T-helper 2 cell treated with Interferon-gamma antibody and Interleukin-4, amounts not matched to agents 100 ng/mL and 5 ng/mL, for 36 hours (primary cell): ENCODE measurements around the gene CGNL1. TPM values are rescaled to one million over a fixed set of nuclear protein-coding genes. Genes with fewer than 3 reads are reported as not detected.

Experiments used
- intact Hi-C: fragments of 100-400 bp; cut with micrococcal nuclease; formaldehyde crosslinking; loops from one replicate; pipeline ENCODE4 v1.15.1; 2023
- total RNA-seq: library from RNA; stranded (reverse); gene quantifications from 2 replicates; pipeline ENCODE4 v1.2.3, GENCODE V29; 2022

CGNL1 gene
- total RNA-seq, 1 donor from 2014 or later = not detected

DNA sequence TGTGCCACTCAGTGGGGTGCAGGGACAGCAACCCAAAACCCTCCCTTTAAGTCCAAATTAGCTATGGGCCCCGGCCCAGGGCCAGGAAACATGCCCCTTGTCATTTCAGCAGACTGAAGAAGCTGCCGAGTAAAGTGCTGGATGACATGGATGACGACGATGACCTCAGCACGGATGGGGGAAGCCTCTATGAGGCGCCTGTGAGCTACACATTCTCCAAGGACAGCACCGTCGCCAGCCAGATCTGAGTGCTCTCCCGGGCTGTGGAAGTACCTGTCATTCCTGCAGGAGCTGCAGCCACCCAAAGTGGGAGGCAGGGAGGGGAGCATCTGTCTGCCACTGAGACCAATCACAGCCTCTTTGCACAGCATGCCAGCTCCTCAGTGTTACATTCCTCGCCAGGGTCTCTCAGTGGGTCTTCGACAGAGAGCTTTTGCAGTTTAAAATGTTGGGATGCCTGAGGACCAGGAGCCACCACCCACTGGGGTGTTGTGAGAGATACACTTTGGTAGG, 171.0 kb downstream of the CGNL1 start:
- intact Hi-C loops = no loop called here

DNA sequence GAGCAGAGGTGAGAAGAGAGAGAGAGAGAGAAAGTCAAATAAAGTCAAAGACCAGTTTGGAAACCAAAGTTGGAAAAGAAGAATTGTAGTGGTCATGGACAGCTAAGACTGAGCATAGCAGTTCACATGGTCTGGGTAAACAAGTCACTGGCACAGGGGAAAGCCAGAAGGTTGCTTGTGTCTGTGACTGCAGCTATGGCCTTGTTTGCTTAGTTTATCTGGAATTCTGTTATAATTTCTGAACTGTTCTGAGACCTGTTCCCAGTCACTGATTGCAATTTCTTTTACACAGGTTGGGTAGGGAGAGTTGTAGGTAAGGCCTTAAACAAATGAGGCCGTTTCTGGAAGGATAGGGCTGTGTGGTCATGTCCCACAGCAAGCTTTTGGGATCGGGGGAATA, 172.0 kb downstream of the CGNL1 start:
- intact Hi-C loops = no loop called here

DNA sequence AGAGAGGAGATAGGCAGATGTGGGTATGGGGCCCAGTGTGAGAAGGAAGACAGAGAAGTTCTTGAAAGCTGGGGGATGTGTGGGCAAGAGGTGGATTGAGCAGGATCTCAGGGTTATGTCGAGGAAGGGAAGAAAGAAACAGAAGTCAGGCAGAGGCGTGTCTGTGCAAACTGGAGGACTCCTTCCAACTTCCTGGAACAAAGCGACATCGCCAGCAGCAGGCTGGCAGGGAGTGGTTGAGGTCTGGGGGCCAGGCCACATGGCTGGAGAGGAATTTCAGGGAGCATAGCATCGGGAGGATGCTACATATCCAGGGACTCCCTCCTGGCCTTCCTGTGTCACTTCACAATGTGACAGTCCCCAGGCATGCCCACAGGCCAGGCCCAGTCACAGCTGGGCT, 172.5 kb downstream of the CGNL1 start:
- intact Hi-C loops = no loop called here

DNA sequence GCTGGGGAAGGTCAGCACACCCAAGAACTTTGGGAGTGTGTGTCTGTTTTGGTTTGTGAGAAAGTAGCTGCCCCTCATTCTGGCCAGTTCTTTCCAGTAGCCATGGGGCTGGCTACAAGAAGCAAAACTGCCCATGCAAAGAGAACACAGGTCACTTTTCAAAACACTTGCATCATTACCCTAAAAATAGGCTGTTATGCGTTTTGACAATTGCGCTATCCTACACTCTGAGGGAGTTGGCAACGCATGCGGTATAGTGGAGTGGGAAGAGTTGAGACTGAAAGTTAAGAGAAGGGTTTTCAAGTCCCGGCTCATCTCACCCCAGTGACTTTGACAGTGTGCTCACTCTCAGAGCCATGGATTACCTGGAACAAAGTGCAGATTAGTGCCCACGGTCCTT, 173.6 kb downstream of the CGNL1 start:
- intact Hi-C loops = no loop called here

DNA sequence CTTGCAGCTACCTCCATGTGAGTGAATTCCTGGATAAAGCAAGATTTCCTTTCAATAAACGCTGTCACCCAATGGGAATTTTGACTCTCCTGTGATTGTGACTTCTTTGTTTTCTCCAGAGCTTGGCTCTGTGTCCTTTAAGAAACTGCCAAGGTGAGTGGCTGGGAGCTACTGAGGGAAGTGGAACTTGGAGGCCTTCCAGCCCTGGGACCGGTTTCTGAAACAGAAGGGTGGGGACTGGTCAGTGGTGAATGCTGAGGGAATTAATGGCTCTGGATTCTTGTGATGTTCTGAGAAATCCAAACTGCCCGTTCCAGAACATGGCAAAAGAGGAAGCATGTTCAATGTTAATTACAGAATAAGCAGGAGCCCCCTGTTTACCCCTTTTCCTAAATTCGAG, 174.3 kb downstream of the CGNL1 start:
- intact Hi-C loops = no loop called here

DNA sequence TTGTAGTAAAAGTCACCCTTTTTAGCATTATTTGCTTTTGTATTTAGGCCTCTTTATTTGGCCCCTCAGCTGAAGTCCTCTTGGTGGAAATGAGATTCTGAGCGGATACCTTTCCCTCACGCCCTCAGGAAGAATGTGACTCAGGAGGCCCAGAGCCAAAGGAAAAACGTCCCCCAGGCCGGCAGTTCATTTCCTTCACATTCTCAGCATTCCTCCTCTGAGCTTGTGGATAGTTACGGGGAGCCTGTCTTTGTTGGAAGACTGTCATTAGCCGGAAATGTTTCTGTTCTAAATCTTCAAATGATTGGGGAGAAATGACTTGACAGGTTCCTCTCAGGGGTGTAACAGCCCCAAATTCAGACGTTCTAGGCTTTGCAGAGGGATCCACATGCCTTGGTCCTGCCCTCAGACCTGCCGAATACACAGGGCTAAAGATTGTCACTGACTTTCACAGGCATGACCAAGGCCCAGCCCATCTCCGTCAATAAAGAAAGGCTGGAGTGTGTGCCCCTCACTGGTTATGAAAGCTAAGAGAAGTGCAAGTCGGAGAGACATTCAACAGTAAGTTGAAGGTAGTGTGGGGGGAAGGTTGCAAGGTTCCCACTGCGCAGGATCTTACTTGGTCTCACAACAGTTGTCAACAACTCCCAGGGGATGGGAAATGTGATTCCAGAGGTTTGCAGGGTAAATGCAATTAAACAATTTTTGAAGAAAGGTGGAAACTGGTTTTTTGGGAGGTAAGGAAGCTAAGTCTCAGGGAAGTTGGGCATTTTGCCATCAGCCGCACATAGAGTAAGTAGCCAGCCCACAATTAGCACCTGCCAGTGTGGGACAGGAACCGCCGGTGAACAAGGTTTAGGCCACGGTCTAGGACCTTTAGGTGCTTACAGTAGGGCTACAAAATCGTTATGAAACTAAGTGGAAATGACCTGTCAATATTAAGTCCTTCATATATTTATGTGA, 175.7 kb downstream of the CGNL1 start:
- intact Hi-C loops = no loop called here

DNA sequence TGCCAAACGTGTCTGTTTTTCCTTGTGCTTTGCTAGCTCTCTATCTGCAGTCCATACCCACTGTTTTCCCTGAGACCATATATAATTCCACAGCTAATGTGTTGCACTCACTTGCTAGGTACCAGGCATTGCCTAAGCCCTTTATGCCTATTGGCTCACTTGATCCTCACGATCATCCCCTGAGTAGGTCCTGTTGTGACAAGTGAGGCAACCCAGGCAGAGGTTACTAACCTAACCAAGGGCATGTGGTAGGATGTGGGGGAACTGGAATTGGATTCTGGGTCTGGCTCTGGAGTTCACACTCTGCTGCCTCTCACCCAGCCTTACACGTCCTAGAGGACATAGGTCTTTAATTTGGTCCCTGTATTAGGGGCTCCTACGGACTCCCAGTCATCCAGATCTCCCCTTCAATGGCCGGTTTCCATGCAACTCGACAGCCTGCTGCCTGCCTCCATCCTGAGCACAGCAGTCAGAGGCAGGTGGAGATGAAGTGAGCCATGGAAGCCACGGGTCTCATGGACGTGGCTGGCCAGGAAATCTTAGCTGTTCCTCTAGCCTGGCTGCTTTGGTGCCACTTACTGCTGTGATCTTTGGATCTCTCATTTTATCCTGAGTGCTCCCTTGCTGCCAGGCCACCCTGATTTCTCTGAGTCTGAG, 176.5 kb downstream of the CGNL1 start:
- intact Hi-C loops = no loop called here

DNA sequence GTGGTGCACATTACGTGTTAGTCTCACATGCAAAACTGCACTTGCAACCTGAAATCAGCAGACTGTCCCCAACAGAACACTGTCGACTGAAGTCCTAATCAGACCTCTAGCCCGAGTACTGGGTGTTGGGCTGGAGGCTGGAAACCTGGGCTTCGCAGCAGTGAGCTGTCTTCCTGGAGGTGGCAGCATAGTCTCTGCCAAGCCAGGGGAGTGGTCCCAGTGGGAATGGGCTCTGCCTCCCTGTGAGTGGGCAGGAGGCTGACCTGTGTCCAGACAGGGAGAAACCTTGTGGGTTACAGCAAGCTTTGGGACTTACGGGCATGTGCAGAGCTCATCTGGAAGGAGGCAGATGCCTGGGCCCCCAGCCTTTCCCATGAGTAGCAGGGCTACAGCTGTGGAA, 177.2 kb downstream of the CGNL1 start:
- intact Hi-C loops = no loop called here

DNA sequence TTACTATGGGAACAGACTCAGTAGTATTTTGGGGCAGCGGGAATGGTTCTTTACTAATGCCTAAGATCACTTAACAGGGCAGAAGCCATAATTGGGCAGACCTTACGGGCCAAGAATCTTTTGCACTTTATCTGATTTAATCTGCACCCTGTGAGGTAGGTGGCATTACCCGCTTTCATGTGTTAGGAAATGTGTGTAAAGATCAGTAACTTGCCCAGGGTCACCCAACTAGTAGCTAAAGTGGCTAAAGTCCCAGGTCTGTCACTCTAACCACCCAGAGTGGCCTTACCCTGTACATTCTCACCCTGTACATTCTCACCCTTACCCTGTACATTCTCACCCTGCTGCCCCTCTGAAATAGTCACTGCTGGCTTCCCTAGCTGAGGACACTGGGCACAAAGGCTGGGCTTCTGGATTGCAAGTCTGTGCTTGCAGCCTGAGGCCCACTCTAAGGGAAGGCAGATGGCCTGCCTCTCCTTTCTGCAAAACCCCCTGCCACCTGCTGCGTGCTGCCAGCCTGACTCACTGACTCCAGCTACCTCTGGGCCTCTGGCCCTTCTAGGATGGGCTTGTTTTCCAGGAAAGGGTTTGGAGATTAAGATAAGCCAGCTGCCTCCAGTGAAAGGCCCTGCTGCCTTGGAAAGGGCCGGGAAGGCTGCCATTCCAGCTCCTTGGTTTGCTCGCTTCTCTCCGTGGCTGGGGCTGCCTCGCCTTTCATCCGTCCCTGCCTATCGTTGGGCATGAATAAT, 177.9 kb downstream of the CGNL1 start:
- intact Hi-C loops = no loop called here

DNA sequence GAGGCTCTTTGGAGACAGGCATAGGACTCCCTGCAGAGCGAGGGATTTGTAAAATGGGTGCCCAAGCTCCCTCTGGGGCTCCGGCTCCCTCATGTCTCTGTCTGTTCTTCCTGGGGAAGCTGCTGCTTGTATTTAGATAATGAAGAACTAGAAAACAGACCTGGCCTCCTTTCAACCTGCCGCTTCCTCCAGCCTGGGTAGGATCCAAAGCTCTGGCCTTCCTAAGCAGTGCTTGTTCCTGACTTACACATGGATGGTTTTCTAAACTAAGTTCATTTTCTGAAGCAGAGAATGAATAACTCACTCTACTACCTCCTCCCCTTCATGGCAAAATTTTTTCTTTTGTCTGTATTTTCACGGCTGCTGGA, 178.5 kb downstream of the CGNL1 start:
- intact Hi-C loops = no loop called here

DNA sequence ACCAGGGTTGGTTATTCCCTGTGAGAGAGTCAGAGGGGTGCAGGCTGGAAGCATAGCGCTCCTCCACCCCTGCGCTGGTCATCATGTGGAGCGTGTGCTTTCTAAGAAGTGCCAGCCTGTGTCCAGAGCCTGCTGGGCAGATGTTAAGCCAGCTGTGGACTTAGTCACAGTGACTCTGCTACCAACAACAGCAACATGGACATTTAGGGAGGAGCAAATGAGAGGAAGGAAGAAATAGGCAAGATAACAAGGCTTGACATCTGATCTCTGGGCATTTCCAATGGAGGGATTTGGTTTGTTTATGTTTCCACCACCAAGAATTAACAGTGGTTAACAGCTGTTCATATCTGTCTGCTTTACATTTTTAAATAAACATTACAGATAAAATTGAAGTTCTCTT, 179.0 kb downstream of the CGNL1 start:
- intact Hi-C loops = no loop called here

DNA sequence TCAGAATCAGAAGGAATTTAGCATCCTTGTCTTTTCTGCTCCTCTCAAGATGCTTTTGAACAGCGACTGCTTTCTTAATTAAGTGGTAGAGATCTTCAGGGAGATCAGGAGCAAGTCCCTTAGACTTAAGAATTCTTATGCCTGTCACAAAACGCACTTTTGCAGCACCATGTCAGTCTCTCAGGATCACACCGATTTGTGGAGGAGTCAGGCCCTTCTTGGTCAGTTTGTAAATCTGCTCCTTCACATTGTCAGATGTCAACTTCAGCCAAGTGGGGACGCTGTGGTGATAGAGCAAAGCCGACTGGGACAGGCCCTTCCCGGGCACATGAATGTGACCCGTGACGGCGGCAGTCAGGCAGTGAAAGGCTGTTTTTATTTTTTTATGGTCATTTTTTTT, 179.7 kb downstream of the CGNL1 start:
- intact Hi-C loops = no loop called here

DNA sequence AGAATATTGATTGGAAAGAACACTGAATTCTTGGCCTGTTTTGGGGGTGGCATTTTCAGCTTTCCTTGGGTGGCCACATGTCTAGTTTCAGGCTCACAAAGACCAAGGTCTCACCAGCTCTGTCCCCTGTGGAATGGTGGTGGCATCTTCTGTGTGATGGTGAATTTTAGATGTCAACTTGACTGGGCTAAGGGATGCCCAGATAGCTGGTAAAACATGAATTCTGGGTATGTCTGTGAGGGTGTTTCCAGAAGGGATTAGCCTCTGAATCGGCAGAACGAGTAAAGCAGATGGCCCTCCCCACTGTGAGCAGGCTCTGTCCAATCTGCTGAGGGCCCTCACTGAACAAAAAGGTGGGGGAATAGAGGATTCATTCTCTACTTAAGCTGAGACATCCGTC, 181.0 kb downstream of the CGNL1 start:
- intact Hi-C loops = no loop called here

DNA sequence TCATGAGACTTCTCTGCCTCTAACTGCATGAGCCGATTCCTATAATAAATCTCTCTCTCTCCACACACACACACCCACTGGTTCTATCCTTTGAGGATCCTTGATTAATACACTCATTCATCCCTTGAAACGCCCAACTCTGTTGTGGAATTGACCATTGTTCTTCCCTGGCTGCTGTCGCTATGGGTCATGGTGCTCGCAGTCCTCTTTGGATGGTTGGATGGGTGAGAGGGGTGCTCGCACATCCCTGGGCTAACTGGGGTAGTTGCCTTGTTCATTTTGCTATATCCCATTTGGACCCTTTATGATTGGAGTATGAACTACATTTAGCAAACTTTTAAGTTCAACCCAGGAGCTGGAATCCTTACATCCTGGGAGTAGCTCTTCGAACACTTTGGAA, 181.5 kb downstream of the CGNL1 start:
- intact Hi-C loops = loop anchor here (2.0 kb wide), 1 partner anchor 303 kb away; no protein-coding TSS in a partner anchor

DNA sequence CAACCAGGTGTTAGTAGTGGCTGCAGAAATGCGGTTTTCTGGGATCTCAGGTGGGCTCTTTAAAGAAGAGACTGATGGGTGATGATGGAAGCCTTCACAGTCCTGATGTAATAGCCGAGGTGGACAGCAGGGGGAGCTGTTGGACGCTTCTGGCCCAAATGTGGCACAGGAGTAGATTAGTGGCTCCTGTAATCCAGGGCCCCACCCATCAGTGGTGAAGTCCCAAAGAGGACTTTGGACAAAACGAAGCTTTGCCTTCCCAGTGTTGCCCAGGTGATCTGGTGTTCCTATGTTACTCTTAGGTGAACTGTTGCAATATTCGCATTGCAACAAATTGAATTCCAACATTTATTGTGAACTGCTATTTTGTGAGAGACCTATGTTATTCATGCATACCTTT, 183.6 kb downstream of the CGNL1 start:
- intact Hi-C loops = loop anchor here (2.0 to 5.0 kb wide), 4 partner anchors 27 to 511 kb away; no protein-coding TSS in a partner anchor

DNA sequence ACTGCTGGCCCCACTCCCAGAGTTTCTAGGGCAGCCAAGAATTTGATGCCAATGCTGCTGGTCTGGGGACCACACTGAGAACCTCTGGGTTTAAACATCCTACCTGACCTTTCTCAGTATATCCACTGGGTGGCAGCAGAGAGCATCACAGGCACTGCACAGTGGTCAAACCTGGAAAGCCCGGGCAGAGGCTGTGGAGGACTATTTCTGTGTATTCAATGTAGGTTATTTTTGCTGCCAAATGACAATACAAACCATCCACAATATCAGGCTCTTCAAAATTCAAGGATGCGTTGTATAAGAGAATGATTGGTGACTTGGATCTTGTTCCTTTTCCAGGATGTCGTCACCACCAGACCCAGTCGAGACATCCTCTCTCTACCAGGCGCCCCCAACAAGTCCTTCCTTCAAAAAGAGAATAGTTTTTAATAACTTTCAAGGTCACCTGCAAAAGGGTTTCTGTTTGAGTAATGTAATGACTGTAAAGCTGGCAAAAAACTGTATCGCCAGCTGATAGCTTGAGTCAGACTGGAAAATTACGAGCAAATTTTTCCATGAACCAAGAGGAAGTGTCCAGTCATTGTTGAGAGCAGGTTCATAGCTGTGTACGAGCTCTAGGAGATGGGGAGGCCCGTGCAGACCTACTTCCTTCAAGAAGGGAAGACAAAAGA, 184.9 kb downstream of the CGNL1 start:
- intact Hi-C loops = loop anchor here (1.0 to 5.0 kb wide), 4 partner anchors 26 to 510 kb away; no protein-coding TSS in a partner anchor

DNA sequence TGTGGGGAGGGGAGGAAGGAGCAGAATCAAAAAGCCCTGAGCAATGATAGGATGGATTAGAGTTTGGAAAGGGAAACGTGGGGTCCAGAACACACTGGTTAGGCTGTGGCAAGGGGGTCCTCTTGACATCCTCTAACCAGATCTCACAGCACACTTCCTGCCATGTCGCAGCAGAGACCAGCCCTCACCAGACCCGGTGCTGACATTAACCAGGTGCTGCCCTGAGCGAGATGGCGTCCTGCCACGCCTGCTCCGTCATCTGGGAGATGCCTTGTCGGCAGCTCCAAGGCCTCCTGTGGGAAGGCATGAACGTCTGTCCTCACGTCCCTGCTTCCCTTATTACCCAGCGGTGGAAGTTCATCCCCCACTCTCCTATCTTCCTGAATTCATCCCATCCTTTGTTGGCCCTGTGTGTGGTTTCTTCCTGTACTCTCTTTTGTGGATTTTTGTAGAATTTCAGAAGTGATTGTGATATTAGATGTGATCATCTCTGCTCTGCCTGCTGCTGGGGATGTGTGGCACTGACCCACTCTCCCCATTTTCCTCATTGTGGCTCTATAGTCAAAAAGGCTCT, 186.0 kb downstream of the CGNL1 start:
- intact Hi-C loops = loop anchor here (5.0 kb wide), 1 partner anchor 80 kb away; no protein-coding TSS in a partner anchor

DNA sequence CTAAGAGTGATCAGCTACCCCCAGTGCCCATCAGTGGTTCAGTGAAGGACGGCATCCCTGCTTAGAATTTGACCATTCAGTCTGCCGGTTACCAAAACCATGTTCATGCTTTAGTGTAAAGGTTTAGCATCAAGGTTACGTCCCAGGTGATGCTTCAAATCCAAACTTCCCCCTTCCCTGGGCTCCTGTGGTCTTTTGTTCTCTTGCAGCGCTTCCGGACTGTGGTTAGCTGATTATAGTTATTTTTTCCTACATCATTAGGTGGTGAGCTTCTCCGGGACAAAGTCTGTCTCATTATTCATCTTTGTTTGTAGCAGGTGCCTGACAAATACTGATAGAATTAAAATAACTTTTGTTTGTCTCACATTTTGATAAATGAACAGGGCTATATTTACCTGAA, 187.1 kb downstream of the CGNL1 start:
- intact Hi-C loops = loop anchor here (5.0 kb wide), 1 partner anchor 79 kb away; no protein-coding TSS in a partner anchor

DNA sequence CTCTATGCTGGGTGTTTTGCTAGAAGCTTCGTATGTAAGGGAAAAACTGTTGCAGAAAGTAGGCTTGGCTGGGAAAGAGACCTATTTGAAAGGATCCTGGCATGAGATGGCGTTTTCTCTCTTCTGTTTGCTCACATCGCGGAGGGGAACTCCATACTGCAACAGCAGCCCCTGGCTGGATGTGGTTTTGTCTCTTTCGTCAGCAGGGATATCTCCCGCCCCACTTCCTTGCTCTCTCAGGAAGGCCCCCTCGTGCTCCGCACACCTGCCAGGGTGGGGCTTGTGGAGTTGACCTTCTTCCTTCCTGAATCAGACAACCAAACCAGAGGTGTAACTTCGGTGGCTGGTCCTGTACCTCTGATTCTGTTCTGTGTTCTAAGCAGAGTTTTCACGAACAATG, 189.0 kb downstream of the CGNL1 start:
- intact Hi-C loops = no loop called here

DNA sequence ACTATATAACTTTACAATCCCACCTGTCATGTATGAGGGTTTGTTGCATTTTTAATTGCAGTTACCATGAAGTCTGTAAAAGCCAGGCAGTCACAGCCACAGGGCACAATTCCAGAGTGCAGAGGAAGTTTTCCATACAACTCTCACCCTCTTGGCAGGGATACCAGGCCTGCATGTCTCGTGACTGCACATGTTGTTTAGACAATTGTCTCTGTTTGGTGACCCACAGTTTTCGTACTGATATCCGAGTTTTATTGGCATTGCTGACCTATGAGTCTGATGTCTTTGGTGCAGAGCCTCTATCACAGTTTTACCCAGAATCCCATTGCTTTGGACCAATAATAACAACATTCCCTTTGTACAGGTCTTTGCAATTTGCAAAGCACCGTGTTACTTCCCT, 190.5 kb downstream of the CGNL1 start:
- intact Hi-C loops = no loop called here

DNA sequence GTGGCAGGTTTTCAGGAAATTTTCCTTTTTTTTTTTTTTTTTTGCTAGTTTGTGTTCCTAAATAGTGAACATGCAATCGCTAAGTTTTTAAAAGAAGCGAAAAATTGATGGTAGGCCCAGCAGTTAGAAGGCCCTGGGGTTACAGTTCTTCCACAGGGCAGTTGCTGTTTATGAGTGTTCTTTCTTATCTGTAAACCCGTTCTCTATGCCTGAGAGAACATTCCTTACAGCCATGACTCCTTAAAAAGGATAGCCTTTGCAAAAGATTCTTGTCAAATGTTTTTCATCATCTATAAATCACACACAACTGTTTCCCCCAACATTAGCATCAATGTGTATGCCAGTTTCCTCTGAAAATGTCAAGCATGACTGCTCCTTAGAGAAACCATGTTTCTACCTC, 191.6 kb downstream of the CGNL1 start:
- intact Hi-C loops = no loop called here
